H9 (cell line): ENCODE data around the gene NECAB2. TPM values are rescaled to one million over a fixed set of nuclear protein-coding genes. Genes with fewer than 3 reads are reported as not detected.

Experiments used
- DNase-seq: peaks from one replicate; pipeline ENCODE4 v3.0.0-alpha.2; 2017
- H2AFZ ChIP-seq: one replicate; pipeline ENCODE4 v1.6.1; 2013; ENCODE audit warnings: mild to moderate bottlenecking, low read length, control low read depth, moderate library complexity
- H2AK5ac ChIP-seq: 2 replicates; pipeline ENCODE4 v1.6.1; 2013; ENCODE audit warnings: low read length, control low read depth, mixed read lengths; ENCODE audit not compliant: insufficient read length
- H2BK120ac ChIP-seq: one replicate; pipeline ENCODE4 v1.6.1; 2013; ENCODE audit warnings: low read depth, mild to moderate bottlenecking, low read length, control low read depth, inconsistent platforms; ENCODE audit not compliant: poor library complexity, severe bottlenecking
- H2BK12ac ChIP-seq: 2 replicates; pipeline ENCODE4 v1.6.1; 2013; ENCODE audit warnings: low read length, control low read depth, mixed read lengths, low read depth; ENCODE audit not compliant: insufficient read length
- H2BK15ac ChIP-seq: 2 replicates; pipeline ENCODE4 v1.6.1; 2013; ENCODE audit warnings: low read depth, low read length, control low read depth
- H2BK20ac ChIP-seq: one replicate; pipeline ENCODE4 v1.6.1; 2013; ENCODE audit warnings: low read depth, mild to moderate bottlenecking, low read length, control low read depth, inconsistent platforms; ENCODE audit not compliant: poor library complexity, severe bottlenecking
- H2BK5ac ChIP-seq: 2 replicates; pipeline ENCODE4 v1.6.1; 2013; ENCODE audit warnings: low read length, control low read depth, mixed read lengths; ENCODE audit not compliant: insufficient read length
- H3K14ac ChIP-seq: 2 replicates; pipeline ENCODE4 v1.6.1; 2013; ENCODE audit warnings: low read length, control low read depth; ENCODE audit not compliant: insufficient read depth
- H3K18ac ChIP-seq: 2 replicates; pipeline ENCODE4 v1.6.1; 2013; ENCODE audit warnings: low read depth, mild to moderate bottlenecking, mixed read lengths, low read length, control low read depth; ENCODE audit not compliant: insufficient read length
- H3K23ac ChIP-seq: 2 replicates; pipeline ENCODE4 v1.6.1; 2013; ENCODE audit warnings: low read length, control low read depth, mixed read lengths, low read depth; ENCODE audit not compliant: insufficient read length
- H3K23me2 ChIP-seq: 2 replicates; pipeline ENCODE4 v1.6.1; 2013; ENCODE audit warnings: low read depth, mild to moderate bottlenecking, mixed read lengths, low read length, control low read depth; ENCODE audit not compliant: insufficient read length, poor library complexity, severe bottlenecking
- H3K27ac ChIP-seq: 2 replicates; pipeline ENCODE4 v1.5.1; 2013; ENCODE audit warnings: low read length, control low read depth, mixed read lengths, low read depth; ENCODE audit not compliant: insufficient read length
- H3K27me3 ChIP-seq: 2 replicates; pipeline ENCODE4 v1.6.1; 2013; ENCODE audit warnings: low read length, control low read depth, inconsistent platforms; ENCODE audit not compliant: insufficient read depth
- H3K4ac ChIP-seq: 2 replicates; pipeline ENCODE4 v1.6.1; 2013; ENCODE audit warnings: low read depth, mild to moderate bottlenecking, control low read depth, inconsistent platforms, low read length, moderate library complexity
- H3K4me1 ChIP-seq: 2 replicates; pipeline ENCODE4 v1.6.1; 2013; ENCODE audit warnings: low read length, control low read depth, inconsistent platforms; ENCODE audit not compliant: insufficient read depth
- H3K4me2 ChIP-seq: 2 replicates; pipeline ENCODE4 v1.6.1; 2013; ENCODE audit warnings: low read length, control low read depth, mixed read lengths; ENCODE audit not compliant: insufficient read length, insufficient read depth
- H3K56ac ChIP-seq: 2 replicates; pipeline ENCODE4 v1.6.1; 2013; ENCODE audit warnings: low read depth, mild to moderate bottlenecking, mixed read lengths, low read length, control low read depth; ENCODE audit not compliant: insufficient read length
- H3K79me1 ChIP-seq: 2 replicates; pipeline ENCODE4 v1.6.1; 2013; ENCODE audit warnings: low read depth, mild to moderate bottlenecking, moderate library complexity, low read length, control low read depth, inconsistent platforms; ENCODE audit not compliant: insufficient read depth, poor library complexity, severe bottlenecking
- H3K79me2 ChIP-seq: 2 replicates; pipeline ENCODE4 v1.6.1; 2013; ENCODE audit warnings: low read length, control low read depth, inconsistent platforms; ENCODE audit not compliant: insufficient read depth
- H3K9ac ChIP-seq: 2 replicates; pipeline ENCODE4 v1.6.1; 2013; ENCODE audit warnings: low read length, control low read depth, mixed read lengths; ENCODE audit not compliant: insufficient read length; ENCODE audit errors: extremely low read depth
- H3K9me3 ChIP-seq: one replicate; pipeline ENCODE4 v1.6.1; 2013; ENCODE audit warnings: low read depth, low read length, inconsistent platforms; ENCODE audit not compliant: control insufficient read depth
- H3T11ph ChIP-seq: one replicate; pipeline ENCODE4 v1.6.1; 2013; ENCODE audit warnings: mild to moderate bottlenecking, low read length, control low read depth, inconsistent platforms
- H4K20me1 ChIP-seq: one replicate; pipeline ENCODE4 v1.6.1; 2013; ENCODE audit not compliant: control insufficient read depth, insufficient read length, insufficient read depth
- H4K5ac ChIP-seq: 2 replicates; pipeline ENCODE4 v1.6.1; 2013; ENCODE audit warnings: low read depth, mild to moderate bottlenecking, mixed read lengths, low read length, control low read depth; ENCODE audit not compliant: insufficient read length
- H4K8ac ChIP-seq: replicated peaks from 2 replicates; pipeline ENCODE4 v1.6.1; 2013; ENCODE audit warnings: low read length, control low read depth, mixed read lengths, low read depth; ENCODE audit not compliant: insufficient read length
- H4K91ac ChIP-seq: 2 replicates; pipeline ENCODE4 v1.6.1; 2013; ENCODE audit warnings: low read depth, mild to moderate bottlenecking, moderate library complexity, mixed read lengths, low read length, control low read depth; ENCODE audit not compliant: insufficient read length
- H3K27ac Mint-ChIP-seq, 3 experiments: 2 replicates in 2 of 3; 3 replicates in 1 of 3; pipeline ENCODE4 v1.8.0; 2020 to 2021; ENCODE audit warnings: mixed read lengths in 3 of 3, mild to moderate bottlenecking in 1 of 3, moderate library complexity in 1 of 3
- H3K27me3 Mint-ChIP-seq: 2 replicates; pipeline ENCODE4 v1.8.0; 2021; ENCODE audit warnings: low read depth, mild to moderate bottlenecking, moderate library complexity, mixed read lengths
- H3K36me3 Mint-ChIP-seq, 3 experiments: 2 replicates in 2 of 3; 3 replicates in 1 of 3; pipeline ENCODE4 v1.8.0; 2020 to 2021; ENCODE audit warnings: low read depth in 3 of 3, mixed read lengths in 3 of 3; ENCODE audit not compliant: insufficient read depth in 1 of 3
- H3K4me1 Mint-ChIP-seq, 2 experiments: 2 replicates each; pipeline ENCODE4 v1.8.0; 2020; ENCODE audit warnings: mixed read lengths in 2 of 2
- H3K4me3 Mint-ChIP-seq, 2 experiments: 2 replicates in 1 of 2; 3 replicates in 1 of 2; pipeline ENCODE4 v1.8.0; 2020 to 2021; ENCODE audit warnings: mild to moderate bottlenecking in 2 of 2, mixed read lengths in 2 of 2, moderate library complexity in 1 of 2
- H3K9me3 Mint-ChIP-seq, 2 experiments: 2 replicates in 1 of 2; 3 replicates in 1 of 2; pipeline ENCODE4 v1.8.0; 2020; ENCODE audit warnings: mild to moderate bottlenecking in 2 of 2, mixed read lengths in 2 of 2, moderate library complexity in 1 of 2
- WGBS: extraction: QIAGEN DNeasy Blood & Tissue Kit; methylation state at CpG from one replicate; pipeline ENCODE4 v1.1.7; 2013; ENCODE audit warnings: missing lambda C conversion rate, low lambda C conversion rate, mixed read lengths; ENCODE audit not compliant: insufficient read length; ENCODE audit errors: extremely low coverage; 5-methylcytosine and 5-hydroxymethylcytosine counted together
- long read RNA-seq: library from polyadenylated mRNA; unstranded; transcript quantifications from one replicate; pipeline ENCODE4 v2.0.0, GENCODE V29; 2020
- total RNA-seq: library from RNA; stranded (reverse); gene quantifications from 2 replicates; pipeline ENCODE4 v1.2.1, GENCODE V29; 2021
- TF ChIP-seq, protein P1 (sequence below): fragments of 200-600 bp; sonication (generic); conservative IDR thresholded peaks from 3 replicates; pipeline ENCODE4 v1.8.0; 2021; ENCODE audit warnings: antibody characterized with exemption, mild to moderate bottlenecking

NECAB2 gene
- 11.7 and 12.6 TPM in 2 replicates for total RNA-seq
- long read RNA-seq, partial matches to known transcripts: 1 of 5 reads
- long read RNA-seq, other reads (novel, unspliced or antisense): 4 of 5 reads

- H3K27ac Mint-ChIP-seq: no peak within 1 kb of the TSS
- Histone ChIP-seq H3K56ac (no peak within 1 kb of the TSS), H3K9me3 (no peaks in the 10 kb centered on the region), H4K91ac (no peak within 1 kb of the TSS), H3K27me3 (peaks cover 2% of the 10 kb centered on the region; the same call in 1 of the 2 replicates), H2BK5ac (no peak within 1 kb of the TSS), H2BK120ac (no peak within 1 kb of the TSS), H3K23me2 (peaks cover 6% of the 10 kb centered on the region), H3K4ac (no peak within 1 kb of the TSS), H4K8ac (no peak within 1 kb of the TSS), H2AFZ (no peak within 1 kb of the TSS), H3K79me1 (no peaks in the 10 kb centered on the region), H3K14ac (no peak within 1 kb of the TSS), H2BK20ac (no peak within 1 kb of the TSS), H3K79me2 (no peaks in the 10 kb centered on the region), H4K5ac (no peak within 1 kb of the TSS), H3K4me1 (no peaks in the 10 kb centered on the region), H2AK5ac (no peak within 1 kb of the TSS), H2BK15ac (no peak within 1 kb of the TSS), H3K18ac (no peak within 1 kb of the TSS), H2BK12ac (no peak within 1 kb of the TSS), H3T11ph (no peak within 1 kb of the TSS), H3K4me2 (peak within 1 kb of the TSS; percentile 68), H4K20me1 (peaks cover 3% of the 10 kb centered on the region), H3K9ac (no peak within 1 kb of the TSS), H3K23ac (no peak within 1 kb of the TSS), H3K27ac (no peak within 1 kb of the TSS)
- no peaks in the 10 kb centered on the region; a peak in 1 of 5 replicates for H3K9me3 Mint-ChIP-seq
- DNase-seq: no peak
- WGBS: no CpG with 5 or more reads among the region's 35 CpGs
- H3K4me3 Mint-ChIP-seq: peak within 1 kb of the TSS; percentile 74 to 90
- TF ChIP-seq, protein P1, sequence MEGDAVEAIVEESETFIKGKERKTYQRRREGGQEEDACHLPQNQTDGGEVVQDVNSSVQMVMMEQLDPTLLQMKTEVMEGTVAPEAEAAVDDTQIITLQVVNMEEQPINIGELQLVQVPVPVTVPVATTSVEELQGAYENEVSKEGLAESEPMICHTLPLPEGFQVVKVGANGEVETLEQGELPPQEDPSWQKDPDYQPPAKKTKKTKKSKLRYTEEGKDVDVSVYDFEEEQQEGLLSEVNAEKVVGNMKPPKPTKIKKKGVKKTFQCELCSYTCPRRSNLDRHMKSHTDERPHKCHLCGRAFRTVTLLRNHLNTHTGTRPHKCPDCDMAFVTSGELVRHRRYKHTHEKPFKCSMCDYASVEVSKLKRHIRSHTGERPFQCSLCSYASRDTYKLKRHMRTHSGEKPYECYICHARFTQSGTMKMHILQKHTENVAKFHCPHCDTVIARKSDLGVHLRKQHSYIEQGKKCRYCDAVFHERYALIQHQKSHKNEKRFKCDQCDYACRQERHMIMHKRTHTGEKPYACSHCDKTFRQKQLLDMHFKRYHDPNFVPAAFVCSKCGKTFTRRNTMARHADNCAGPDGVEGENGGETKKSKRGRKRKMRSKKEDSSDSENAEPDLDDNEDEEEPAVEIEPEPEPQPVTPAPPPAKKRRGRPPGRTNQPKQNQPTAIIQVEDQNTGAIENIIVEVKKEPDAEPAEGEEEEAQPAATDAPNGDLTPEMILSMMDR: peak; percentile 77
- peaks cover 9 to 37% of the 10 kb centered on the region in 2 experiments for H3K4me1 Mint-ChIP-seq
- no peaks in the 10 kb centered on the region for H3K36me3 Mint-ChIP-seq
- peaks cover 13% of the 10 kb centered on the region for H3K27me3 Mint-ChIP-seq
These were observed at the start of gene NECAB2 for GRCh38 chr16:83967838-83968305. Gene NECAB2, plus strand, starts transcription at chr16:83968244. Its CDS starts 405 bp downstream, at chr16:83968649.
